HG03039 (cell line): ENCODE data around the gene SOS2.
"Not testable (repeated sequence)": the region's sequence is repeated elsewhere in the genome, so short reads cannot be mapped to it uniquely, and the experiment has no call there.

Experiments
- ATAC-seq: cut with Tn5 transposase; IDR thresholded peaks from one replicate; pipeline ENCODE4 v1.9.1; 2021; ENCODE audit warnings: mild to moderate bottlenecking, moderate library complexity; ENCODE audit not compliant: unreplicated experiment

Gene SOS2

DNA sequence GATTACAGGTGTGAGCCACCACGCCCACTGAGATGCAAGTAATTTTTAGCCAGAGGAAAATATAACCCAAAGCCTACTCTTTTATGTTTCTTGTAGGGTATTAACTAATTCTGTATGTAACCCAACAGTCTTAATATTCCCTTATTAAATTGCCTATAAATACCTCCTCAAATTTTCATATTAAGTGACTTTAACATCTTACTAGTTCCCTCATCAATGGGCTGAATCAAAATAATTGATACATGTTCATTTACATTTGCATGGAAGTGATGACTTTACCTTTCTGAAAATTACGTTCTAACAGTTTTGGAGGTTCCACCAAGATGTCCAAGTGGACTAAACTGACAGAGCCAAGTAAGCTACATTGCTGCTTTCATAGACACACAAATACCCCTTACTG, 3.1 kb downstream of the SOS2 start:
- no peak for ATAC-seq

DNA sequence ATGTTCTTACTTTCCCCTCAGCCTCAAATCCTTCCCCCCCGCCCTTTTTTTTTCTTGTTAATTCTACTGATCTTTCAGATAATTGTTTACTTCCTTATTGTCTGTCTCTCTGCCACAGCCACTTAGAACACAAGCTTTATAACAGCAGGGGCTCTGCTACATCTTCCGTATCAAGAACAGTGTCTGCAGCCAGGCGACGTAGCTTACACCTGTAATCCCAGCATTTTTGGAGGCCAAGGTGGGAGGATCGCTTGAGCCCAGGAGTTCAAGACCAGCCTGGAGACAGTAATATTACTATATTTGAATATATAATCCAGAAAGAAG, 5.4 kb downstream of the SOS2 start:
- no peak for ATAC-seq

DNA sequence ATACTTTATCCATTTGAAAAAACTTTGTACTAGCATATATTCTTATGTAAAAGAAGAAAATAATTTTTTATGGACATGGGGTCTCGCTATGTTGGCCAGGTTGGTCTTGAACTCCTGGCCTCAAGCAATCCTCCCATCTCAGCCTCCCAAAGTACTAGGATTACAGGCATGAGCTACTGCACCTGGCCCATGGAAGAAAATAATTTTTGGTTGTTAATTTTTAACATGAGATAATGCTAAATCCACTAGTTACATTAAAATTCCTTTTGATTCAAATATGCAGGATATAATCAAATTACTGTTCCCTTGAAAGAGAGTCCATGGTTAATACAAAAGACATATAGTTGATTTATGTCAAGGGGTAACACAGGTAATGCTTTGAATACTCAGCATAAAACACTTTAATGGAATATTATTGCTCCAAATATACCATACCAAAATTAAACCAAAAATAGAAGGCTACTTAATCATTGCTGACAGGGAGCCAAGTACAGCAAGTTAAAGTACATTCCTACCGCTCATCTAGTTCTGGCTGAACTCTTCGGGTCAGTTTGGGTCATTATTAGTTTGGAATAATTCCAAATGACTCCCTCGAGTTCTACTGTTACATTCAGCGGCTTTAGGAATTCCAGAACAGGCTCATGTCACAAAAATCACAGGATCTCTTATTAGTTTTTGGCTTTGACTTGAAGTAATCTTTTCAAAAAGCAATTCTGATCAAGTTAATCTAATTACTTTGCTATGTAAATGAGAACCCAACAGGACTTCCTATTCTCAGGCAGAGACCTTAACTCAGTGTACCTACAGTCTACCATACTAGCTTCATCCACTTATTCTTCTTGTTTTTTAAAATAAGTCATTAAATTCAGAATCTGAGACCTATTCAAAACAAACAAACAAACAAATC, 6.1 kb downstream of the SOS2 start:
- ATAC-seq = no peak

DNA sequence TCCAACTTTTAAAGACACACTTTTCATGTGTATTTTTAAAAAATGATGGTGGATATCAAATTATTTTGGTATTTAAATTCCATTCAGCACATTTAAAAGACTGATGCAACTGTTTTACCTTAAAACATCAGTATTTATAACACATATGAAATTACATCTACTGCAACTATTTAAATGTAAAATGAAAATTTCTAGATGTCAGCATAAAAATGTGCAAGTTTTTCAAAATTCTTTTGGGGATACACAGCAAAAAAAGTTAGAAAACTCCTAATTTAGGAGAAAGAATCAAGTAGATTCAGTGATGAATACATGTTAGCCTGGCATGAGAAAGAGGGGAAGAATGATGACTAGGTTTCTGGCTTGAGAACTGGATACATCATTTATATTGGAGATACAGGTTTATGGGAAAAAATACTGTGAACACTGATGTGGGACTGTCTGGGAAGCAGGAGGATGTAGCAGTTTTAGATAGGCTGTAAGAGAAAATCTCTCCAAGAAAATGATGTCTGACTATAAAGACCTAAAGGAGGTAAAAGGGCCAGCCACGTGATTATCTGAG, 9.2 kb downstream of the SOS2 start:
- no peak for ATAC-seq

DNA sequence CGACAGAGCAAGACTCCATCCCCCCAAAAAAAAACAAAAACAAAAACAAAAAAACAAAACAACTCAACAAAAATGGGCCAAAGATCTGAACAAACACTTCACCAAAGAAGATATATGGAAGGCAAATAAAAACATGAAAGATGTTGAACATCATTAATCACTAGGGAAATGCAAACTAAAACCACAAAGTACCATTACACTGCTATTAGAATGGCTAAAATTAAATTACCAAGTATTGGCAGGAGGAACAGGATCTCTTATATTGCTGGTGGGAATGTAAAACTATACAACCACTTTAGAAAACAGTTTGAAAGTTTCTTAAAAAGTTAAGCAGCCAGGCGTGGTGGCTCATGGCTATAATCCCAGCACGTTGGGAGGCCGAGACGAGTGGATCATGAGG, 12.9 kb downstream of the SOS2 start:
- no peak for ATAC-seq

DNA sequence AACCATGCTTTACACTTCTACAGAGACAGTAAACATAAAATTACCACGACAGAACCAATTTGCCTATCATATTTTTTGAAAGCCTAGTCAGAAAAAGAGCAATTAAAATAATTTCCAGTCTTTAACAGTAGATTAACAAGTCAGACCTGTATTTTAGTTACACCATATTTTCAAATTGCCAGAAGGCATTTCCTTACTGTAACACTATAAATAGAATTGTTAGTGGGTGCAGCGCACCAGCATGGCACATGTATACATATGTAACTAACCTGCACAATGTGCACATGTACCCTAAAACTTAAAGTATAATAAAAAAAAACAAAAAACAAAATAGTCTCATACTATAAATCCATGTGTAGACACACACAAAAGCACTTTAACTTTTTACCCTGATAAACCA, 16.0 kb downstream of the SOS2 start:
- no peak for ATAC-seq

DNA sequence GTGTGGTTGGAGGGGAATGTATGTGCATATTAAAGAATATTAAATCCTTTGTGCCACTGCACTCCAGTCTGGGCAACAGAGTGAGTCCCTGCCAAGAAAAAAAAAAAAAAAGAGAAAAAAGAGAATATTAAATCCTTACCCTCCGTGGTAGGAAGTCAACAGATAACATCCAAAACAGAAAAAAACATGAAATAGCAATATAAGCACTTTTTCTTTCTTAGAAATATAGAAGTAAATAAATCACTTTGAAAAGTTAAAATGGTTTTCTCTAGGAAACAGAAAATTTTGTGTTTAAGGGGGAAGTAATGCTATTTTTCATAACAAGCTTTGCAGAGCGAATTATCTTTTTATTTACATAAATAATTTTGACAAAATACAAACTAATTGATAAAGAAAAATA, 17.6 kb downstream of the SOS2 start:
- ATAC-seq = no peak

DNA sequence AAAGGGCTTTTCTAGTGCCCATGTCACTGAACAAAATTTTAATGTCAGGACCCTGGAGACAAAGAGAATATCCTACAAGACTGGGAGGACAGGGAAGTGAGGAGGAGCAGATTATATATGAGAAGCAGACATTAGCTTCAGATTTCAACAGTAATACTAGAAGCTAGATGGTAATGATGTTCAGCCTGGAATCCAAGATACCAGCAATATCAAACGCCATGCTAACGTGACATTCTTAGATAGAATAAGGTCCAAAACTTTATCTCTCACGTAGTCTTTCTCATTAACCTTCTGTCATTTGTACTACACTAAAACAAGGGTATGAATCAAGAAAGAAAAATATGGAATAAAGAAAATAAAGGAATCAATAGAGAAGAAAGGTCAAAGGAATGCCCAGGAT, 18.7 kb downstream of the SOS2 start:
- ATAC-seq = no peak

DNA sequence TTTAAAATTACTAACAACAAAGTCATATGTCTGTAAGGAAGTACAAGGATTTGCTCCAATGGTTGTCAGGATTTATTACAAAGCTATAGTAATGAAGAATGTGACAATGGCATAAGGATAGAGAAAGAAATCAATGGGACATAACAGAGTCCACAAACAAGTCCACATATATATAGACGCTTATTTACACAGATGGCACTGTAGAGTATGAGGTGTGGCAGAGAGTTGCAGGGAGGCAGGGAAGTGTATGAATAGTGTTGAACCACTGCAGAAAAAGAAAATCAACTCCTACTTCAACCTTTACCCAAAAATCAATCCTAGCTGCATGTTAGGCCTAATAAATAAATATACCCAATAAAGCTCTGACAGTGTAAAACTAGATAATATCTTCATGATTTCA, 21.3 kb downstream of the SOS2 start:
- ATAC-seq = no peak

DNA sequence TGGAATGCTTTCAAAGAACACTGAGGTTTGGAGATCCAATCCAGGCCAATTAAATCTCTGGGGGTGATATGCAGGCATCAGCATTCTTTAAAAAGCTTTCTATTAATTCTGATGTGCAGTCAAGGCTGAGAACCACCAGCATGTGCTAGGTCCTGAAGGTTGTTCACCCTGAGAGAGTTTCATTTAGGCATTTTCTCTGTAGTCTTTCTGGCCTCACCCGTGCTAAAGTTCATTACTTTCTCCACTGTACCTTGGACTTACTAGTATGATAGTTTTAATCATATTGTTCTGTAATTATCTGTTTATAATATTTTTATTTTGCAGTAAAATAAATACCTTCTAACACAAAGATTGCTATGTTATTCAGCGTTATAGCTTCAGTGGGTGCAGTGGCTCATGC, 32.9 kb downstream of the SOS2 start:
- ATAC-seq = no peak

DNA sequence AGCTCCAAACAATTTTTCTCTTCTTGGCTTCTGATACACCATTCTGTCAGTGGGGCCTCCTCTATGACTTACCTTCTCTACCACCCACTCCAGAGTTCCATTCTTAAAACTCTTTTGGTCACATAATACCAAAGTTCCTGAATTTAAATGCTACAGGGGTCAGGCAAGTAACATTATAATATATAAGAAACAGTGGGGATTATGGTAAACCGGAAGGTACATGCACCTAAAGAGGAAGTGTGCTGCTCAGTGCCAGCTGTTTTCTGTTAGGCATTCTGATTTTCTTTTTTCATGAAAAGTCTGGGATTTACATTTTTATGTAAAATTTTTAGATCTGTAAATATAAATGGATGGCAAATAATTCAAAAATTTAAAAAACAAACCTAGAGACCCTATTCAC, 39.9 kb downstream of the SOS2 start:
- no peak for ATAC-seq

DNA sequence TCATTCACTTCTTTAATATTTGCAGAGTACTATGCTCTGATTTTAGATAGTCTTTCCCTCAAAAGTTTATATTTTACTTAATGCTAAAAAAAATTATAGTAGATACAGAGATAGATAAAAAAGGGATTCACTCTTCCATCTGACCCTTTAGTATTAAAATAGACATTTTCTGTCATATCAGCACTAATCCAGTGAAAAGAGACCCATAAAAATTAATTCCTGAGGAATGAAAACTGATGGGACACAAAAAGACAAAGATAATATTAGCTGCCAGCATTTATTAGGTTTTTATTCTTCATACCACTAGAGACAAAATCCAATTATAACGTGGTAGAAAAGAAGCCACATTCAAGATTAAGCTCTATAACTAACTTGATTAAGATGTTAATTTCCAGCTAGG, 45.3 kb downstream of the SOS2 start:
- no peak for ATAC-seq

DNA sequence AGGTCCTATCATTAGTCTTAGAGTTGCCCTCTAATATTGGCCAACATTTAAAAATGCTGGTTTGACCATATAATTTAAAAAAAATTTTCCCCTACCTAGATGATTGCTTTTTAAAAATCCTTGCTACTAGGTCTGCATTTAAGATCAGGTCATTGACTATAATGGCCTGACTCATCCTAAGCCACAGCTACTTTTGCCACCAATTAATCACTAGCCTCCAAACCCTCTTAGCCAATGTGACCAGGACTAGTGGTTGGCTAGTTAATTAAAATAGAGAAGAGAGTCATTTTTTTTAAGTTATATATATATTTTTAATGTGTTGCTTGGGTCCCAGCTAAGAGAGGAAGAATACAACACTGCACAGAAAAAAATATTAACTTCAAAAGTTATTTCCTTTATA, 57.5 kb downstream of the SOS2 start:
- no peak for ATAC-seq

DNA sequence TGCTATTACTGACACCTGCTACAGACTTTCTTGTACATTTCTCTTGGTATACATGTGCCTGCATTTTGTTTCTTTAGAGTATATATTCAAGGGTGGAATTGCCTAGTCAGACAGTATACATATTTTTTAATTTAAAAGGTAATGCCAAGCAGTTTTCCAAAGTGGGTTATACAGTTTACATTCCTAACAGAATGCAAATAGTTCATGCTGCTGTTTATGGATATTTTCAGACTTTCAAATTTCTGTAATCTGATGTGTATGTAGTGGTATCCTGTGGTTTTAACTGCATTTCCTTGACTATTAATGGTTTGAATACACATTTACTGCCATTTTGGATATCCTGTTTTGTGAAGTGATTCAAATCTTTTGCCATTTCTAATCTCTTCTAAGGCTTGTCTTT, 59.5 kb downstream of the SOS2 start:
- ATAC-seq = no peak

DNA sequence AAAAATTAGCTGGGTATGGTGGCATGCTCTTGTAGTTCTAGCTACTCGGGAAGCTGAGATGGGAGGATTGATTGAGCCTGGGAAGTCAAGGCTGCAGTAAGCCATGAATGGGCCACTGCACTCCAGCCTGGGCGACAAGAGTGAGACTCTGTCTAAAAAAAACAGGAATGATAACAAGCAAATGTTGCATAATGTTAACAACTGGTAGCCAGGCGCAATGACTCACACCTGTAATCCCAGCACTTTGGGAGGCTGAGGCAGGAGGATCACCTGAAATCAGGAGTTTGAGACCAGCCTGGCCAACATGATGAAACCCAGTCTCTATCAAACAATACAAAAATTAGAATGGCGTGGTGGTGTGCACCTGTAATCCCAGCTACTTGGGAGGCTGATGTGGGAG, 64.0 kb downstream of the SOS2 start:
- not testable (repeated sequence) for ATAC-seq

DNA sequence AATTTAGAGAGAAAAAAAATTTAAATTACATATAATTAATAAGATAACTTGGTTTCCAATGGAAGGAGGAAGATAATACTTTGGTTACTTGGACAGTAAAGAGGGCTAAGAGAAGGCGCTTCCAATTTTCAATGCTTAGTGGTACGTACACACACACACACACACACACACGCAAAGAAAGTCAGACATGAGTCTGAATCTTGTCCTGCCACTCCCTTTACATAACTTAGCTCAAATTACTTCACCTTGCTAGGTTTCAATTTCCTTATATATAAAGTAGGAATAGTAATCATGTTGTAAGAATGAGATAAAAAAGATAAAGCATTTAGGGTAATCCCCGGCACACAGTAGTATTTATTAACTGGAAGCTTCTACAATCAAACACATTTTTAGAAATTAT, 75.3 kb downstream of the SOS2 start:
- no peak for ATAC-seq

DNA sequence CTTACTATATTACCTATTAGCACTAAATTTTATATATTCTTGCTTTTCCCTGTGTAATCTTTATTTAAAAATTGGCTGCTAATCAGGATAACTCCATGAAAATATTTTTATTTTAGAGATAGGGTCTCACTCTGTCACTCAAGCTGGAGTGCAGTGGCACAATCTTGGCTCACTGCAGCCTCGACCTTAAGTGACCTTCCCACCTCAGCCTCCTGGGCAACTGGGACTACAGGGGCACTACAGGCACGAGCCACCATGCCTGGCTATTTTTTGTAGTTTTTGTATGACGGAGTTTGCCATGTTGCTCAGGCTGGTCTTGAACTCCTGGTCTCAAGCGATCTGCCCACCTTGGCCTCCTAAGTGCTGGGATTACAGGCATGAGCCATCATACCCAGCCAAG, 82.6 kb downstream of the SOS2 start:
- no peak for ATAC-seq

DNA sequence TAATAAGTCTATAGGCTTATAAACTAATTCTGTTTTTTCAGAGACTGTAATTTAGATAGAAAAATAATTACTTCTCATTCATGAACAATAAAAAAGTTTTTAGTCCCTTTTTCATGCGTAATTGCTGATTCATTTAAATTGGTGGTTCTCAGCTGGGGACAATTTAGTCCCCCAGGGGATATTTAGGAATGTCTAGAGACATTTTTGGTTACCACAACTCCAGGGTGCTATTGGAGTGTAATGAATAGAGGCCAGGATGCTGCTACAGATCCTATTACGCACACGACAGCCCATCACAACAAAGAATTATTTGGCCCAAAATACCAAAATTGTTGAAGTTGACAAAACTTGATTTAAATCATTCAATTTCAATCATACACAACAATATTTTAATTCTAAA, 92.2 kb downstream of the SOS2 start:
- ATAC-seq = no peak

DNA sequence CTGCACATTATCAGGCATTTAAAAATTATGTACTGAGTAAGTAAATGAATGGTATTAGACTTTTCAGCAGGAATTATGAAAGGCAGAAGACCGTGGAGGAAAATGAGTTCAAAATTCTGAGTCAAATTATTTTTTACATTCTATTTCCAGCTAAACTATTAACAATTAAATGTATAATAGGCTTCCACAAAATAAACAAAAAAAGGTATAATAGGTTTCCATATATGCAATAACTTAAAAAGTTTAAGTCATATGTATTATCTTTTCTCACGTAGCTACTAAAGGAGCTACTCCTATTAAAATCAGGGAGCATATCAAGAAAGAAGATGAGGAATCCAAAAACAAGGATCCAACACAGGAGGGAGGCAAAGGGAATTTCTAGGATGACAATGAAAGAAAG, 103.6 kb downstream of the SOS2 start:
- no peak for ATAC-seq

DNA sequence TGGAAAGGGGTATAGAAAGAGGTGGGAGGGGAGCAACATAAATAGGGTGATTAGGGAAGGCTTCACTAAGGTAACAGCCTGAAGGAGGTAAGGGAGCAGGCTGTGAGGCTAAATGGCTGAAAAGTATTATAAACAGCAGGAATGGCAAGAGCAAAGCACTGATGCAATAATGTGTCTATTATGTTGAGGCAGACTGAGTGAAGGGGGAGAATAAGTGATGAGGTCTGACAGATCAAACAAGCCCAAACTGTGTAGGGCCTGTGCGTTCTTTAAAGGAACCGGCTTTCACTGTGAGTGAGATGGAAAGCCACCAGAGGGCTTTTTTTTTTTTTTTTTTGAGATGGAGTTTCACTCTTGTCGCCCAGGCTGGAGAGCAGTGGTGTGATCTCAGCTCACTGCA, 108.3 kb downstream of the SOS2 start:
- no peak for ATAC-seq

DNA sequence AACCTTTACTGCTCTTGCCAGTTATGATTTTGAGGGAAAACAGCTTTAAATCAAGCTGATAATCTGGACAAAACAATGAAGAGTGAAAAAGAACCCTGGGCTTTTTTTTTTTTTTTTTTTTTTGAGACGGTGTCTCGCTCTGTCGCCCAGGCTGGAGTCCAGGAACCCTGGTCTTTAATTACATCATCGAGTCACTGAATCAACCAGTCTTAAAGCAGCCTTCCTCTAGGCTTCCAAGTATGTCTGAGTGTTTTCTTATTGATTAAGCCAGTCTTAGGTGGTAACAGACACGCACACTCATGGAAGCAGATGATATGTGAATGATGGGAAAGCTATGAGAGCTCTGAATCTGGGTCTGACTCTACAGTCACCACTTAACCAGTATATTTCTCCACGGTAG, 109.1 kb downstream of the SOS2 start:
- no peak for ATAC-seq

DNA sequence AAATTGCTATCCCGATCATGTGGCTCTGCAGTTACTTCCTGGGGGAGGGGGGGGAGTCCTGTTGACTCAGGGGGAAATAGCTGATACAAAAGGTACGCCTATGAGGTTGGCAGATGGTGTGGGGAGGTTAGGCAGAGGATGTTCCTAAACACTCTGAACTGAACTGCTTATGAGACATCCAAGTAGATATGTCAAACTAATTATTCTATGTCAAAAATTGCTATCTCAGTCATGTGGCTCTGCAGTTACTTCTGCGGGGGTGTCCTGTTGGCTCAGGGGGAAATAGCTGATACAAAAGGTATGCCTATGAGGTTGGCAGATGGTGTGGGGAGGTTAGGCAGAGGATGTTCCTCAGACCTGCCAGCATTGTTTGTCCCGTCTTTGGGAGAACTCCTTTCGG, 109.9 kb downstream of the SOS2 start:
- no peak for ATAC-seq

DNA sequence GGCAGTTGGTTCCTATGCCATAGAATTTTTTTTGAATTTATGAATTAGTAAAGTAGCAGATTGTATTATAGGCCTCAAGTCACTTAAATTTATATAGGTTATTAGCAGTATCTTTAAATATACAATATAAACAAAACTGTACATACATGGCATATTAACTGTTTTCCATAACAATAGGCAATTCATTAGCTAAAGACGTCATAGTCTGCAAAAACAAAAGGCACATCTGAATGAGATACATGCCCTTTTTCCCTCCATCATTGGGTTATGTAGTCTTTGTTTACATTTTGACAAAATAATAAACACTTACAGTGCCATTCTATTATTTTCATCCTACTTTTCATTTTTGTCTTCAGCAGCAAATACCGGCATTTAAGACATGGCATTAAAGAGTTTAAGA, 113.9 kb downstream of the SOS2 start:
- ATAC-seq = no peak
